HEK293 (cell line): Measurements from ENCODE around the gene EFCAB6.

Source experiments
- FEZF1 ChIP-seq: fragments of 450-650 bp; formaldehyde crosslinking; IDR thresholded peaks from 2 replicates; pipeline ENCODE4 v1.5.1; 2016; ENCODE audit warnings: missing biosample characterization, missing genetic modification characterization
- SP2 ChIP-seq: fragments of 450-650 bp; formaldehyde crosslinking; IDR thresholded peaks from 2 replicates; pipeline ENCODE4 v1.5.1; 2016; ENCODE audit warnings: missing biosample characterization, missing genetic modification characterization
- SP7 ChIP-seq: fragments of 450-650 bp; formaldehyde crosslinking; IDR thresholded peaks from 2 replicates; pipeline ENCODE4 v1.5.1; 2016; ENCODE audit warnings: missing biosample characterization, missing genetic modification characterization
- ZBTB21 ChIP-seq: fragments of 450-650 bp; formaldehyde crosslinking; IDR thresholded peaks from 2 replicates; pipeline ENCODE4 v1.5.1; 2017; ENCODE audit warnings: missing biosample characterization, missing genetic modification characterization
- ZFP41 ChIP-seq: fragments of 450-650 bp; formaldehyde crosslinking; IDR thresholded peaks from 2 replicates; pipeline ENCODE4 v1.5.1; 2016; ENCODE audit warnings: missing biosample characterization, missing genetic modification characterization, borderline replicate concordance
- ZNF114 ChIP-seq: fragments of 450-650 bp; formaldehyde crosslinking; IDR thresholded peaks from 2 replicates; pipeline ENCODE4 v1.5.0; 2017; ENCODE audit warnings: missing biosample characterization, missing genetic modification characterization
- ZNF132 ChIP-seq: fragments of 450-650 bp; formaldehyde crosslinking; IDR thresholded peaks from 2 replicates; pipeline ENCODE4 v1.5.1; 2017; ENCODE audit warnings: missing biosample characterization, missing genetic modification characterization, borderline replicate concordance
- ZNF133 ChIP-seq: fragments of 450-650 bp; formaldehyde crosslinking; IDR thresholded peaks from 2 replicates; pipeline ENCODE4 v1.5.1; 2016; ENCODE audit warnings: missing biosample characterization, missing genetic modification characterization
- ZNF138 ChIP-seq: fragments of 450-650 bp; formaldehyde crosslinking; IDR thresholded peaks from 2 replicates; pipeline ENCODE4 v1.5.1; 2016; ENCODE audit warnings: missing biosample characterization, missing genetic modification characterization, borderline replicate concordance
- ZNF16 ChIP-seq: fragments of 450-650 bp; formaldehyde crosslinking; IDR thresholded peaks from 2 replicates; pipeline ENCODE4 v1.5.1; 2016; ENCODE audit warnings: low read depth, missing biosample characterization, missing genetic modification characterization
- ZNF248 ChIP-seq: fragments of 450-650 bp; formaldehyde crosslinking; IDR thresholded peaks from 2 replicates; pipeline ENCODE4 v1.5.1; 2017; ENCODE audit warnings: missing biosample characterization, missing genetic modification characterization
- ZNF302 ChIP-seq: fragments of 450-650 bp; formaldehyde crosslinking; IDR thresholded peaks from 2 replicates; pipeline ENCODE4 v1.5.1; 2016; ENCODE audit warnings: missing biosample characterization, missing genetic modification characterization, low read depth
- ZNF596 ChIP-seq: fragments of 450-650 bp; IDR thresholded peaks from 2 replicates; pipeline ENCODE4 v1.5.0; 2018; ENCODE audit warnings: missing biosample characterization, mild to moderate bottlenecking, missing genetic modification characterization, moderate library complexity
- ZNF626 ChIP-seq: fragments of 450-650 bp; sonication (Bioruptor Pico); formaldehyde crosslinking; IDR thresholded peaks from 2 replicates; pipeline ENCODE4 v1.5.1; 2018; ENCODE audit warnings: missing biosample characterization, missing genetic modification characterization, inconsistent platforms
- ZNF629 ChIP-seq: fragments of 450-650 bp; formaldehyde crosslinking; IDR thresholded peaks from 2 replicates; pipeline ENCODE4 v1.5.1; 2017; ENCODE audit warnings: missing biosample characterization, missing genetic modification characterization
- ZNF664 ChIP-seq: fragments of 450-650 bp; formaldehyde crosslinking; IDR thresholded peaks from 2 replicates; pipeline ENCODE4 v1.5.1; 2016; ENCODE audit warnings: missing biosample characterization, missing genetic modification characterization
- ZNF677 ChIP-seq: fragments of 450-650 bp; IDR thresholded peaks from 2 replicates; pipeline ENCODE4 v1.5.0; 2018; ENCODE audit warnings: missing biosample characterization, mild to moderate bottlenecking, missing genetic modification characterization, moderate library complexity
- ZNF791 ChIP-seq: fragments of 450-650 bp; formaldehyde crosslinking; IDR thresholded peaks from 2 replicates; pipeline ENCODE4 v1.5.1; 2016; ENCODE audit warnings: missing biosample characterization, missing genetic modification characterization
- ZNF830 ChIP-seq: fragments of 450-650 bp; IDR thresholded peaks from 2 replicates; pipeline ENCODE4 v1.5.0; 2018; ENCODE audit warnings: missing biosample characterization, missing genetic modification characterization, low read depth, mild to moderate bottlenecking, moderate library complexity
- ZNF837 ChIP-seq: fragments of 450-650 bp; formaldehyde crosslinking; IDR thresholded peaks from 2 replicates; pipeline ENCODE4 v1.5.1; 2016; ENCODE audit warnings: missing biosample characterization, missing genetic modification characterization
- ZSCAN16 ChIP-seq: fragments of 450-650 bp; formaldehyde crosslinking; IDR thresholded peaks from 2 replicates; pipeline ENCODE4 v1.5.1; 2016; ENCODE audit warnings: missing biosample characterization, missing genetic modification characterization
- TF ChIP-seq, protein P1 (sequence below): fragments of 450-650 bp; formaldehyde crosslinking; IDR thresholded peaks from 2 replicates; pipeline ENCODE4 v1.5.1; 2016; ENCODE audit warnings: missing biosample characterization, missing genetic modification characterization, low read depth
- TF ChIP-seq, protein P2 (sequence below): fragments of 450-650 bp; formaldehyde crosslinking; IDR thresholded peaks from 2 replicates; pipeline ENCODE4 v1.5.1; 2017; ENCODE audit warnings: missing biosample characterization, missing genetic modification characterization
- TF ChIP-seq, protein P3 (sequence below): fragments of 450-650 bp; formaldehyde crosslinking; IDR thresholded peaks from 2 replicates; pipeline ENCODE4 v1.5.1; 2017; ENCODE audit warnings: missing biosample characterization, missing genetic modification characterization
- TF ChIP-seq, protein P4 (sequence below): fragments of 450-650 bp; formaldehyde crosslinking; IDR thresholded peaks from 2 replicates; pipeline ENCODE4; 2016; ENCODE audit warnings: missing biosample characterization, missing genetic modification characterization
- TF ChIP-seq, protein P5 (sequence below): fragments of 450-650 bp; formaldehyde crosslinking; IDR thresholded peaks from 2 replicates; pipeline ENCODE4 v1.5.0; 2017; ENCODE audit warnings: missing biosample characterization, missing genetic modification characterization, borderline replicate concordance
- TF ChIP-seq, protein P6 (sequence below): fragments of 450-650 bp; formaldehyde crosslinking; IDR thresholded peaks from 2 replicates; pipeline ENCODE4 v1.5.1; 2016; ENCODE audit warnings: missing biosample characterization, missing genetic modification characterization
- TF ChIP-seq, protein P7 (sequence below): fragments of 450-650 bp; formaldehyde crosslinking; IDR thresholded peaks from 2 replicates; pipeline ENCODE4 v1.5.1; 2016; ENCODE audit warnings: missing biosample characterization, missing genetic modification characterization

The EFCAB6 gene

DNA sequence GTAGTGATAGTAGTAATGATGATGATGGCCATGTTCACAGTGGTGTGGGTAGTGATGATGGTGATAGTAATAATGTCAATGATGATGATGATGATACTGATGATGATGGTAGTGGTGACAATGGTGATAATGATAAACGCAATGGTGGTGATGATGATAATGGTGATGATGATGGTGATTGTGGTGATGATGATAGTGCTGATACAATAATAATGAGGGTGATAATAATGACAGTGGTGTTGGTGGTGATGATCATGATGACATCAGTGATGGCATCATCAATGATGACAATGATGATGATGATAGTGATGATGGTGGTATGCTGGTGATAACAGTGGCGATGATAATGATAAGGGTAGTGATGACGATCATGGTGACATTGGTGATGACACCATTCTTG, 308.0 kb downstream of the EFCAB6 start (continued):
- TF ChIP-seq, protein P1, sequence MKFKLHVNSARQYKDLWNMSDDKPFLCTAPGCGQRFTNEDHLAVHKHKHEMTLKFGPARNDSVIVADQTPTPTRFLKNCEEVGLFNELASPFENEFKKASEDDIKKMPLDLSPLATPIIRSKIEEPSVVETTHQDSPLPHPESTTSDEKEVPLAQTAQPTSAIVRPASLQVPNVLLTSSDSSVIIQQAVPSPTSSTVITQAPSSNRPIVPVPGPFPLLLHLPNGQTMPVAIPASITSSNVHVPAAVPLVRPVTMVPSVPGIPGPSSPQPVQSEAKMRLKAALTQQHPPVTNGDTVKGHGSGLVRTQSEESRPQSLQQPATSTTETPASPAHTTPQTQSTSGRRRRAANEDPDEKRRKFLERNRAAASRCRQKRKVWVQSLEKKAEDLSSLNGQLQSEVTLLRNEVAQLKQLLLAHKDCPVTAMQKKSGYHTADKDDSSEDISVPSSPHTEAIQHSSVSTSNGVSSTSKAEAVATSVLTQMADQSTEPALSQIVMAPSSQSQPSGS, result peak; percentile 91
- TF ChIP-seq ZNF596 (no peak), ZNF626 (tag by site-specific recombination) (no peak), ZNF837 (tag by site-specific recombination) (no peak), ZNF248 (no peak), ZNF629 (tag by site-specific recombination) (peak; percentile 81), FEZF1 (no peak), SP2 (no peak), ZNF16 (tag by site-specific recombination) (no peak), ZNF664 (tag by site-specific recombination) (no peak), ZNF830 (tag by site-specific recombination) (no peak), ZNF138 (tag by site-specific recombination) (no peak), ZNF302 (tag by site-specific recombination) (no peak), ZNF677 (no peak), ZFP41 (no peak), ZNF791 (no peak), ZNF132 (no peak), ZBTB21 (peak; percentile 89), SP7 (tag by site-specific recombination) (no peak), ZSCAN16 (tag by site-specific recombination) (no peak), ZNF133 (tag by site-specific recombination) (no peak; the same call in 1 of the 2 replicates), ZNF114 (tag by site-specific recombination) (no peak)
- TF ChIP-seq, protein P2, sequence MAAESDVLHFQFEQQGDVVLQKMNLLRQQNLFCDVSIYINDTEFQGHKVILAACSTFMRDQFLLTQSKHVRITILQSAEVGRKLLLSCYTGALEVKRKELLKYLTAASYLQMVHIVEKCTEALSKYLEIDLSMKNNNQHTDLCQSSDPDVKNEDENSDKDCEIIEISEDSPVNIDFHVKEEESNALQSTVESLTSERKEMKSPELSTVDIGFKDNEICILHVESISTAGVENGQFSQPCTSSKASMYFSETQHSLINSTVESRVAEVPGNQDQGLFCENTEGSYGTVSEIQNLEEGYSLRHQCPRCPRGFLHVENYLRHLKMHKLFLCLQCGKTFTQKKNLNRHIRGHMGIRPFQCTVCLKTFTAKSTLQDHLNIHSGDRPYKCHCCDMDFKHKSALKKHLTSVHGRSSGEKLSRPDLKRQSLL (tag by site-specific recombination), result no peak
- TF ChIP-seq, protein P3, sequence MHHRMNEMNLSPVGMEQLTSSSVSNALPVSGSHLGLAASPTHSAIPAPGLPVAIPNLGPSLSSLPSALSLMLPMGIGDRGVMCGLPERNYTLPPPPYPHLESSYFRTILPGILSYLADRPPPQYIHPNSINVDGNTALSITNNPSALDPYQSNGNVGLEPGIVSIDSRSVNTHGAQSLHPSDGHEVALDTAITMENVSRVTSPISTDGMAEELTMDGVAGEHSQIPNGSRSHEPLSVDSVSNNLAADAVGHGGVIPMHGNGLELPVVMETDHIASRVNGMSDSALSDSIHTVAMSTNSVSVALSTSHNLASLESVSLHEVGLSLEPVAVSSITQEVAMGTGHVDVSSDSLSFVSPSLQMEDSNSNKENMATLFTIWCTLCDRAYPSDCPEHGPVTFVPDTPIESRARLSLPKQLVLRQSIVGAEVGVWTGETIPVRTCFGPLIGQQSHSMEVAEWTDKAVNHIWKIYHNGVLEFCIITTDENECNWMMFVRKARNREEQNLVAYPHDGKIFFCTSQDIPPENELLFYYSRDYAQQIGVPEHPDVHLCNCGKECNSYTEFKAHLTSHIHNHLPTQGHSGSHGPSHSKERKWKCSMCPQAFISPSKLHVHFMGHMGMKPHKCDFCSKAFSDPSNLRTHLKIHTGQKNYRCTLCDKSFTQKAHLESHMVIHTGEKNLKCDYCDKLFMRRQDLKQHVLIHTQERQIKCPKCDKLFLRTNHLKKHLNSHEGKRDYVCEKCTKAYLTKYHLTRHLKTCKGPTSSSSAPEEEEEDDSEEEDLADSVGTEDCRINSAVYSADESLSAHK (tag by site-specific recombination), result no peak
- TF ChIP-seq, protein P4, sequence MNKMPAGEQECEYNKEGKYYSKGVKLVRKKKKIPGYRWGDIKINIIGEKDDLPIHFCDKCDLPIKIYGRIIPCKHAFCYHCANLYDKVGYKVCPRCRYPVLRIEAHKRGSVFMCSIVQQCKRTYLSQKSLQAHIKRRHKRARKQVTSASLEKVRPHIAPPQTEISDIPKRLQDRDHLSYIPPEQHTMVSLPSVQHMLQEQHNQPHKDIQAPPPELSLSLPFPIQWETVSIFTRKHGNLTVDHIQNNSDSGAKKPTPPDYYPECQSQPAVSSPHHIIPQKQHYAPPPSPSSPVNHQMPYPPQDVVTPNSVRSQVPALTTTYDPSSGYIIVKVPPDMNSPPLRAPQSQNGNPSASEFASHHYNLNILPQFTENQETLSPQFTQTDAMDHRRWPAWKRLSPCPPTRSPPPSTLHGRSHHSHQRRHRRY, result no peak
- TF ChIP-seq, protein P5, sequence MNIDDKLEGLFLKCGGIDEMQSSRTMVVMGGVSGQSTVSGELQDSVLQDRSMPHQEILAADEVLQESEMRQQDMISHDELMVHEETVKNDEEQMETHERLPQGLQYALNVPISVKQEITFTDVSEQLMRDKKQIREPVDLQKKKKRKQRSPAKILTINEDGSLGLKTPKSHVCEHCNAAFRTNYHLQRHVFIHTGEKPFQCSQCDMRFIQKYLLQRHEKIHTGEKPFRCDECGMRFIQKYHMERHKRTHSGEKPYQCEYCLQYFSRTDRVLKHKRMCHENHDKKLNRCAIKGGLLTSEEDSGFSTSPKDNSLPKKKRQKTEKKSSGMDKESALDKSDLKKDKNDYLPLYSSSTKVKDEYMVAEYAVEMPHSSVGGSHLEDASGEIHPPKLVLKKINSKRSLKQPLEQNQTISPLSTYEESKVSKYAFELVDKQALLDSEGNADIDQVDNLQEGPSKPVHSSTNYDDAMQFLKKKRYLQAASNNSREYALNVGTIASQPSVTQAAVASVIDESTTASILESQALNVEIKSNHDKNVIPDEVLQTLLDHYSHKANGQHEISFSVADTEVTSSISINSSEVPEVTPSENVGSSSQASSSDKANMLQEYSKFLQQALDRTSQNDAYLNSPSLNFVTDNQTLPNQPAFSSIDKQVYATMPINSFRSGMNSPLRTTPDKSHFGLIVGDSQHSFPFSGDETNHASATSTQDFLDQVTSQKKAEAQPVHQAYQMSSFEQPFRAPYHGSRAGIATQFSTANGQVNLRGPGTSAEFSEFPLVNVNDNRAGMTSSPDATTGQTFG (tag by site-specific recombination), result peak; percentile 92
- TF ChIP-seq, protein P6, sequence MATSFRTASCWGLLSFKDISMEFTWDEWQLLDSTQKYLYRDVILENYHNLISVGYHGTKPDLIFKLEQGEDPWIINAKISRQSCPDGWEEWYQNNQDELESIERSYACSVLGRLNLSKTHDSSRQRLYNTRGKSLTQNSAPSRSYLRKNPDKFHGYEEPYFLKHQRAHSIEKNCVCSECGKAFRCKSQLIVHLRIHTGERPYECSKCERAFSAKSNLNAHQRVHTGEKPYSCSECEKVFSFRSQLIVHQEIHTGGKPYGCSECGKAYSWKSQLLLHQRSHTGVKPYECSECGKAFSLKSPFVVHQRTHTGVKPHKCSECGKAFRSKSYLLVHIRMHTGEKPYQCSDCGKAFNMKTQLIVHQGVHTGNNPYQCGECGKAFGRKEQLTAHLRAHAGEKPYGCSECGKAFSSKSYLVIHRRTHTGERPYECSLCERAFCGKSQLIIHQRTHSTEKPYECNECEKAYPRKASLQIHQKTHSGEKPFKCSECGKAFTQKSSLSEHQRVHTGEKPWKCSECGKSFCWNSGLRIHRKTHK (tag by site-specific recombination), result 0 out of 2 replicates have a peak, but pooled peaks have one; percentile 35
- TF ChIP-seq, protein P7, sequence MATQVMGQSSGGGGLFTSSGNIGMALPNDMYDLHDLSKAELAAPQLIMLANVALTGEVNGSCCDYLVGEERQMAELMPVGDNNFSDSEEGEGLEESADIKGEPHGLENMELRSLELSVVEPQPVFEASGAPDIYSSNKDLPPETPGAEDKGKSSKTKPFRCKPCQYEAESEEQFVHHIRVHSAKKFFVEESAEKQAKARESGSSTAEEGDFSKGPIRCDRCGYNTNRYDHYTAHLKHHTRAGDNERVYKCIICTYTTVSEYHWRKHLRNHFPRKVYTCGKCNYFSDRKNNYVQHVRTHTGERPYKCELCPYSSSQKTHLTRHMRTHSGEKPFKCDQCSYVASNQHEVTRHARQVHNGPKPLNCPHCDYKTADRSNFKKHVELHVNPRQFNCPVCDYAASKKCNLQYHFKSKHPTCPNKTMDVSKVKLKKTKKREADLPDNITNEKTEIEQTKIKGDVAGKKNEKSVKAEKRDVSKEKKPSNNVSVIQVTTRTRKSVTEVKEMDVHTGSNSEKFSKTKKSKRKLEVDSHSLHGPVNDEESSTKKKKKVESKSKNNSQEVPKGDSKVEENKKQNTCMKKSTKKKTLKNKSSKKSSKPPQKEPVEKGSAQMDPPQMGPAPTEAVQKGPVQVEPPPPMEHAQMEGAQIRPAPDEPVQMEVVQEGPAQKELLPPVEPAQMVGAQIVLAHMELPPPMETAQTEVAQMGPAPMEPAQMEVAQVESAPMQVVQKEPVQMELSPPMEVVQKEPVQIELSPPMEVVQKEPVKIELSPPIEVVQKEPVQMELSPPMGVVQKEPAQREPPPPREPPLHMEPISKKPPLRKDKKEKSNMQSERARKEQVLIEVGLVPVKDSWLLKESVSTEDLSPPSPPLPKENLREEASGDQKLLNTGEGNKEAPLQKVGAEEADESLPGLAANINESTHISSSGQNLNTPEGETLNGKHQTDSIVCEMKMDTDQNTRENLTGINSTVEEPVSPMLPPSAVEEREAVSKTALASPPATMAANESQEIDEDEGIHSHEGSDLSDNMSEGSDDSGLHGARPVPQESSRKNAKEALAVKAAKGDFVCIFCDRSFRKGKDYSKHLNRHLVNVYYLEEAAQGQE (tag by site-specific recombination), result no peak
